ENCODE measurements around the gene IL3RA. TPM values are rescaled to one million over a fixed set of nuclear protein-coding genes. Genes with fewer than 3 reads are reported as not detected.
A peak's percentile ranks its signal among the peaks of the same experiment; 100 is the strongest.

IL3RA gene
- total RNA-seq, 1 donor from 2014 or later, result 6.8 TPM

- DNase-seq (ENCODE audit: low spot score), result no peak
- Mint-ChIP-seq H3K4me1 (ENCODE audit: low read depth) (peaks cover 23% of the 10 kb centered on the region), H3K27me3 (ENCODE audit: low read depth) (no peaks in the 10 kb centered on the region), H3K9me3 (no peaks in the 10 kb centered on the region), H3K36me3 (ENCODE audit: low read depth) (peaks cover 66% of the 10 kb centered on the region), H3K4me3 (ENCODE audit: low read depth) (peak overlapping the region; percentile 95), H3K27ac (peak overlapping the region; percentile 95)
- intact Hi-C loops (cut with micrococcal nuclease), result loop anchor here (5.0 kb wide), 3 partner anchors 143 to 202 kb away; partner anchors contain the start of genes AKAP17A and P2RY8
These were observed 54.2 kb downstream of the IL3RA start for GRCh38 chrX:1390621-1391369.

GRCh38 chrX:1391370-1391706 is 54.8 kb downstream of the IL3RA start:
- no peaks in the 10 kb centered on the region for H3K27me3 Mint-ChIP-seq (ENCODE audit: low read depth)
- peaks cover 67% of the 10 kb centered on the region for H3K36me3 Mint-ChIP-seq (ENCODE audit: low read depth)
- peak overlapping the region; percentile 95 for H3K27ac Mint-ChIP-seq
- DNase-seq (ENCODE audit: low spot score), result no peak
- H3K4me1 Mint-ChIP-seq (ENCODE audit: low read depth), result peaks cover 26% of the 10 kb centered on the region
- intact Hi-C loops (cut with micrococcal nuclease), result loop anchor here (5.0 kb wide), 3 partner anchors 144 to 201 kb away; partner anchors contain the start of genes AKAP17A and P2RY8
- H3K4me3 Mint-ChIP-seq (ENCODE audit: low read depth), result peak overlapping the region; percentile 95
- H3K9me3 Mint-ChIP-seq, result no peaks in the 10 kb centered on the region

GRCh38 chrX:1391707-1392375 is 55.3 kb downstream of the IL3RA start, which contains the start of gene SLC25A6:
SLC25A6 (minus strand) TSS chrX:1392113; CDS start chrX:1392009, 104 bp downstream.
- Mint-ChIP-seq H3K27ac (peak within 1 kb of the TSS; percentile 95), H3K36me3 (ENCODE audit: low read depth) (peaks cover 64% of the 10 kb centered on the region), H3K27me3 (ENCODE audit: low read depth) (no peaks in the 10 kb centered on the region), H3K4me3 (ENCODE audit: low read depth) (peak within 1 kb of the TSS; percentile 95), H3K4me1 (ENCODE audit: low read depth) (peaks cover 26% of the 10 kb centered on the region), H3K9me3 (no peaks in the 10 kb centered on the region)
- peak; percentile 99 for DNase-seq (ENCODE audit: low spot score)
- intact Hi-C loops (cut with micrococcal nuclease), result loop anchor here (1.0 to 5.0 kb wide), 6 partner anchors 61 to 1073 kb away; partner anchors contain the start of genes AKAP17A, GTPBP6 and P2RY8

DNA sequence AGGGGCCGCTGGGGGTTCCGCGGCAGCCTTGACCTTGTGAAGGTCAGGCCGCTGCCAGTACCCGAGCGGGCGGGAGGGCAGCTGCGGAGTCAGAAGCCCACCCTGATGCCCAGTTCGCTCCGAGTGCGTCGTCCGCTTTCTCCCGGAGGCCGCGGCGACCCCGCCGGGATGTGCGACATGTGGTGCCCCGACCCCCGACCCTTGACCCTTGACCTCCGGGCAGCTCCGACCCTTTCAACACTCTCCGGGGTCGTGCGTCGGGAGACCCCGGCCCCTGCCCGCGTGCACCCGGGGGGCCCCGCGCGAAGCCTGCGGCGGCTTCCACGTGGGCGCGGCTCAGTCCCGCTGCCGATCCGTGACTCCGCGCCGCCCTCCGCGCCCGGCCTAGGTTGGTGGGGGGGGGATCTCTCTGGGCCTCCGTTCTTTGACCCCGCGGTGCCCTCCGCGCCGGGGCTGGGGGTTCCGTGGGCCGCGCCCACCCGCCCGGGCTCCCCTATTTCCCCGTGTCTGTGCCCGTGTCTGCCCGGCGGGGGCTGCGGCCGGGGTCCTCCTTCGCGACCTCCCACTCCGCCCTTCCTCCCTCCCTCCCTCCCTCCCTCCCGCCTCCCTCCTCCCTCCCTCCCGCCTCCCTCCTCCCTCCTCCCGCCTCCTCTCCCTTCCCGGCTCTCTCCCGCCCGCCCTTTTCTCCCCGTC is 55.9 kb downstream of the IL3RA start:
- H3K27me3 Mint-ChIP-seq (ENCODE audit: low read depth), result no peaks in the 10 kb centered on the region
- peaks cover 59% of the 10 kb centered on the region for H3K36me3 Mint-ChIP-seq (ENCODE audit: low read depth)
- no peak for DNase-seq (ENCODE audit: low spot score)
- intact Hi-C loops (cut with micrococcal nuclease), result loop anchor here (1.0 to 5.0 kb wide), 6 partner anchors 61 to 1074 kb away; partner anchors contain the start of genes AKAP17A, GTPBP6 and P2RY8
- peak overlapping the region; percentile 95 for H3K4me3 Mint-ChIP-seq (ENCODE audit: low read depth)
- H3K27ac Mint-ChIP-seq, result peak overlapping the region; percentile 95
- H3K9me3 Mint-ChIP-seq, result no peaks in the 10 kb centered on the region
- H3K4me1 Mint-ChIP-seq (ENCODE audit: low read depth), result peaks cover 26% of the 10 kb centered on the region

DNA sequence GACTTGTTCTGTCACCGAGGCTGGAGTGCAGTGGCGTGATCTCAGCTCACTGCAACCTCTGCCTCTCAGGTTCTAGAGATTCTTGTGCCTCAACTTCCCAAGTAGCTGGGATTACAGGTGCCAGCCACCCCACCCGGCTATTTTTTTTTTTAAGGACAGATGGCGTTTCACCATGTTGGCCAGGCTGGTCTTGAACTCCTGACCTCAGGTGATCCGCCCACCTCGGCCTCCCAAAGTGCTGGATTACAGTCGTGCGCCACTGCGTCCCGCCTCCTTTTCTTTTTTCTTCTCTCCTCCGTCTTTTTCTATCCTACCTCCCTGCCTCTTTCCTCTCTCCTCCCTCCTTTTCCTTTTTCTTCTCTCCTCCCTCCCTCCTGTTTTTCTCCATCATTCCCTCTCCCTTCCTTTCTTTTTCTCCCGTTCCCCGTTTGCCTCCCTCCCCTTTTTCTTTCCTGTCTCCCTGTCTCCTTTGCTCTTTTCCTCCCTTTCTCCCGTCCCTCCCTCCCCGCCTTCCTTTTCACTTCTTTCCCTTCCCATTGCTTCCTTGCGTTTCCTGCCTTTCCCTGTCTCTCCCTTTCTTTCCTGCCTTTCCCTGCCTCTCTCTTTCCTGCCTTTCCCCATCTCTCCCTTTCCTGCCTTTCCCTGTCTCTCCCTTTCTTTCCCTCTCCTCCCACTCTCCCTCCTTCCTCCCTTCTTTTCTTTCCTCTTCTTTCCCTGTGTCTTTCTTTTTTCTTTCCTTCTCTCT is 57.5 kb downstream of the IL3RA start:
- peak overlapping the region; percentile 86 for H3K27ac Mint-ChIP-seq
- H3K27me3 Mint-ChIP-seq (ENCODE audit: low read depth), result no peaks in the 10 kb centered on the region
- peaks cover 47% of the 10 kb centered on the region for H3K36me3 Mint-ChIP-seq (ENCODE audit: low read depth)
- H3K9me3 Mint-ChIP-seq, result no peaks in the 10 kb centered on the region
- peaks cover 15% of the 10 kb centered on the region for H3K4me1 Mint-ChIP-seq (ENCODE audit: low read depth)
- intact Hi-C loops (cut with micrococcal nuclease), result loop anchor here (2.0 to 5.0 kb wide), 5 partner anchors 71 to 1075 kb away; partner anchors contain the start of genes AKAP17A, GTPBP6 and P2RY8
- peak overlapping the region; percentile 93 for H3K4me3 Mint-ChIP-seq (ENCODE audit: low read depth)
- DNase-seq (ENCODE audit: low spot score), result no peak

DNA sequence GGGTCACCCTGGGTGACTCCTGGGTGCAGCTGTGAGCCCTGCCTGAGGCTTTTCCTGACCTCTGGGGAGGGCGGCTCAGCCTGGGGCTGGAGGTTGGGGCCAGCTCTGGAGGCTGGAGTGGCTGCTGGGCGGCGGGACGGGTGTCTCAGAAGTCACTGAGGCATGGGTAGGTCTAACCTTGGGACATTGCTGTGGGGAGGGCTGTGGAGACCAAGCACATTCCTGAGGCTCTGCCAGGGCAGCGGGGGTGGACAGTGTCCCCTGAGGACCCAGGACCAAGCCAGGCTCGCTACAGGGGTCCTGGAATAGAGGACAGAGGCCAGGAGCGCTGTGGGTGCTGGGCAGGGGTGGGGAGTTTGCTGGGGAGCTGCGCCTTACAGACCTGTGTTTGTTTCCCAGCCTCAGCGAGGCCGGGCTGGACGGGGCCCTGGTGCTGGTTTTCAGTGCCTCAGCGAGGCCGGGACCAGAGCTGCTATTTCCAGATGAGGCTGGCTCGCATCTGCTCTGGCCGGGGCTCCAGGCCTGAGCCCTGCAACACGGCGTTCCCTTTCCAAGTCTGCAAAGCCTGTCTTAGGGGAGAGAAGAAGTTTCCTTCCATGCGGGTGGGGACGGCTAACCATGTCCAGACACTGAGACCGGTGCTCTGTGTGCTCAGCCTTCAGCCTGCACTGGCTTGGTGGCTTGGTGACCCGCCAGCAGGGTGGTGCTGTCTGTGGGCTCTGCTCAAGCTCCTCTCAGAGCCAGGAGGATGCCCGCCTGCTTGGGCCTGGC is 58.3 kb downstream of the IL3RA start:
- no peaks in the 10 kb centered on the region for H3K9me3 Mint-ChIP-seq
- no peak overlapping the region for H3K27ac Mint-ChIP-seq
- no peak for DNase-seq (ENCODE audit: low spot score)
- peaks cover 39% of the 10 kb centered on the region for H3K36me3 Mint-ChIP-seq (ENCODE audit: low read depth)
- intact Hi-C loops (cut with micrococcal nuclease), result loop anchor here (5.0 kb wide), 3 partner anchors 142 to 197 kb away; partner anchors contain the start of genes AKAP17A and P2RY8
- peak overlapping the region; percentile 93 for H3K4me3 Mint-ChIP-seq (ENCODE audit: low read depth)
- no peaks in the 10 kb centered on the region for H3K27me3 Mint-ChIP-seq (ENCODE audit: low read depth)
- peaks cover 15% of the 10 kb centered on the region for H3K4me1 Mint-ChIP-seq (ENCODE audit: low read depth)

DNA sequence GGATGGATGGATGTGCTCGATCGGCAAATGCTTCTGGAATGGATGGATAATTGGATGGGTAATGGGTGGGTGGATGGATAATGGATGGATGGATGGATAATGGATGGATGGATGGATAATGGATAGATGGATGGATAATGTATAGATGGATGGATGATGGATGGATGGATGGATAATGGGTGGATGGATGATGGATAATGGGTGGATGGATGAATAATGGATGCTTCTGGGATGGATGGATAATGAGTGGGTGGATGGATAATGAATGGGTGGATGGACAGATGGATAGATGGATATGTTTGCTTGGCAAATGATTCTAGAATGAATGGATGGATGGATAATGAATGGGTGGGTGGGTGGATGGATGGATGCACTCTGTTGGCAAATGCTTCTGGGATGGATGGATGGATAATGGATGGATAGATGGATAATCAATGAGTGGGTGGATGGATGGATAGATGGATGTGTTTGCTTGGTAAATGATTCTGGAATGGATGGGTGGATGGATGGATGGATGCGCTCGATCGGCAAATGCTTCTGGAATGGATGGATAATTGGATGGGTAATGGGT is 59.1 kb downstream of the IL3RA start:
- H3K27ac Mint-ChIP-seq, result no peak overlapping the region
- H3K9me3 Mint-ChIP-seq, result no peaks in the 10 kb centered on the region
- H3K36me3 Mint-ChIP-seq (ENCODE audit: low read depth), result peaks cover 32% of the 10 kb centered on the region
- intact Hi-C loops (cut with micrococcal nuclease), result no loop called here
- H3K4me3 Mint-ChIP-seq (ENCODE audit: low read depth), result peak overlapping the region; percentile 5
- no peak for DNase-seq (ENCODE audit: low spot score)
- no peaks in the 10 kb centered on the region for H3K27me3 Mint-ChIP-seq (ENCODE audit: low read depth)
- H3K4me1 Mint-ChIP-seq (ENCODE audit: low read depth), result peaks cover 15% of the 10 kb centered on the region

DNA sequence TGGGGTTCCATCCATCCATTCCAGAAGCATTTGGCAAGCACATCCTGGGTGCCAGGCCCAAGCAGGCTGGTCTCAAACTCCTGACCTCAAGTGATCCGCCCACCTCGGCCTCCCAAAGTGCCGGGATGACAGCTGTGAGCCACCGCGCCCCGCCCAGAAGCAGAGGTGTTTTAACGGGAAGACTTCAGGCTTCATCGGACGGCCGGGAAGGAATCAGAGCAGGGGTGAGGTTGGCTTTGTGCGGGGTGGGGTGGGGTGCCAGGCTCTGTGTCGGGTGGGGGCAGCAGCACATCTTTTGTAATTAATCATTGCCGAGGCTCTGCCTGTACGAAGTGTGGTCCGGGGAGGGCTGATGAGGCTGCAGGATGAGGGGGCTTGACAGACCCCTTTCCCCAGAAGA is 60.4 kb downstream of the IL3RA start:
- no peaks in the 10 kb centered on the region for H3K27me3 Mint-ChIP-seq (ENCODE audit: low read depth)
- no peak overlapping the region for H3K4me3 Mint-ChIP-seq (ENCODE audit: low read depth)
- H3K36me3 Mint-ChIP-seq (ENCODE audit: low read depth), result peaks cover 25% of the 10 kb centered on the region
- no peaks in the 10 kb centered on the region for H3K9me3 Mint-ChIP-seq
- no peak overlapping the region for H3K27ac Mint-ChIP-seq
- DNase-seq (ENCODE audit: low spot score), result no peak
- H3K4me1 Mint-ChIP-seq (ENCODE audit: low read depth), result peaks cover 15% of the 10 kb centered on the region
- intact Hi-C loops (cut with micrococcal nuclease), result no loop called here

DNA sequence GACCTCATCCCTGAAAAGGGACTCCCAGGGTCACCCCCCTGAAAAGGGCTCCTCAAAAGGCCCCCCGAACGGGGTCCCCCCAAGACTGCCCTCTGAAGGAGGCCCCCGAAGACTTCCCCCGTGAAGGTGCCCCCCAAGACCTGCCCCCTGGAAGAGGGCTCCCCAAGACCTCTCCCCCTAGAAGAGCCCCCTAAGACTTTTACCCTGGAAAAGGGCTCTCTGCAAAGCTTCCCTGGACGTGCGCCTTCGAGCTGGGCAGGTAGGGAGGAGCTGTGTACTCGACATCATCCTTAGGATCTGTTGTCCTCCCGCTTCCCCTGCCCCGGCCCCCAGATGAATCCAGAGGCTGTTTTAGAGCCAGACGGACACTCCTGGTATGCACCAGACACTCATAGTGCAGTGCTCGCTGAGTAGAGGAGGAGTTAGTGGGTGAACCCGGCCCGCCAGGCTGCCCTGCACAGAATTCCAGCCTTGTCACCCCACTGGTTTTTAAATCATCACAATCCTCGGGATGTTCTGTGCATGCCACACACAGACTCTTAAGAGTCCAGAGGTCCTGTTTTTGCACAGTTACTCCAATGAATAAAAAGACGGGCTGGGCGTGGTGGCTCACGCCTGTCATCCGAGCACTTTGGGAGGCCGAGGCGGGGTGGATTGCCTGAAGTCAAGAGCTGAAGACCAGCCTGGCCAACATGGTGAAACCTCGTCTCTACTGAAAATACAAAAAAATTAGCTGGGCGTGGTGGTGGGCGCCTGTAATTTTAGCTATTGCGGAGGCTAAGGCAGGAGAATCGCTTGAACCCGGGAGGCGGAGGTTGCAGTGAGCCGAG is 61.1 kb downstream of the IL3RA start:
- Mint-ChIP-seq H3K36me3 (ENCODE audit: low read depth) (peaks cover 25% of the 10 kb centered on the region), H3K27ac (no peak overlapping the region), H3K4me1 (ENCODE audit: low read depth) (peaks cover 15% of the 10 kb centered on the region), H3K9me3 (no peaks in the 10 kb centered on the region), H3K4me3 (ENCODE audit: low read depth) (no peak overlapping the region), H3K27me3 (ENCODE audit: low read depth) (no peaks in the 10 kb centered on the region)
- no peak for DNase-seq (ENCODE audit: low spot score)
- intact Hi-C loops (cut with micrococcal nuclease), result no loop called here

DNA sequence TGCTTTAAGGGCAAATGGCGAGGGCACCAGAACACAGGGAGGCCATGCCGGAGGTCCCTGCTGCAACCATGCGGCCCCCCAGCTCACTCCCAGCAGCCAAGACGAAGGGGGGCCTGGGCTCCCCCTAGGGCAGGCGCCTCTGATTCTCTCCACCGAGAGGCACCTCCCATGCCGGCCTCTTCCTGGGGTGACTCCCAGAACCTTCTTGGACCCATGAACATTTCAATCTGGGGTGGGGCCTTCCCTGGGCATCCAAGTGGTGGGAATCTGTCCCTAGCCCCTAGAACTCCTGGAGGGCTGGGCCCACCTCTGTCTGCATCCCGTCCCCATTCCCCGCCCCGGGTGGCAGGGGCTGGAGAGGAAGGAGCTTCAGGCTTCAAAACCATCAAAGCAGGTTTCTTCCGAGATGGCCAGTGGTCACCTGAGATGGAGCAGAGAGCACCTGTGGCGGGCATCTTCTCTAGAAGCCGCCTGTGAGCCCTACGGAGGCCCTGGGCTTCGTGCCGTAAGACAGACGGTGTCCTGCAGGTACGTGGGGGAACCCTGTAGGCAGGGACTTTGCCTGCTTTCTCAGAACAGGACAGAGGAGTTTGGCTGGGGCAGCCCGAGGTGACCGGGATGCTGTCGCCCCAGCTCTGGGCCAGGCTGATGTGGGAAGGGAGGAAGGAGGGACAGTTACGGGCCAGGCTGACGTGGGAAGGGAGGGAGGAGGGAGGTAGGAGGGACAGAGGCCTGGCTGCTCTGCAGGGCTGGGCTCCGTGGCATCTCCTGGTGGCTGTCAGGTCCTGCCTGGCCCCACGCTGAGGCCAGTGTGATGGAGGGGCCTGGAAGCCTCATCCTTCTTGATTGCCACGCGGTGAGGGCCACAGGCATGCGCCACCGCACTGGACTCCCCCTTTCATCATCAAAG is 62.1 kb downstream of the IL3RA start:
- intact Hi-C loops (cut with micrococcal nuclease), result no loop called here
- H3K4me1 Mint-ChIP-seq (ENCODE audit: low read depth), result peaks cover 13% of the 10 kb centered on the region
- no peaks in the 10 kb centered on the region for H3K27me3 Mint-ChIP-seq (ENCODE audit: low read depth)
- no peaks in the 10 kb centered on the region for H3K9me3 Mint-ChIP-seq
- no peak for DNase-seq (ENCODE audit: low spot score)
- no peak overlapping the region for H3K4me3 Mint-ChIP-seq (ENCODE audit: low read depth)
- H3K27ac Mint-ChIP-seq, result no peak overlapping the region
- peaks cover 25% of the 10 kb centered on the region for H3K36me3 Mint-ChIP-seq (ENCODE audit: low read depth)

Measured in activated T-helper 2 cell treated with anti-CD3 and anti-CD28 coated beads, Interferon-gamma antibody, Interleukin-2, Interleukin-4, amounts not matched to agents 10 μg/mL and 5 μg/mL and 100 μg/mL, durations not matched to agents 14 hours and 24 hours and 36 hours (primary cell).